Duodenal mucosa (tissue), 2 donors: Measurements from ENCODE around the gene ACTL6A.

ENCODE experiments used
- H3K27ac ChIP-seq: one replicate; pipeline ENCODE4 v1.7.0; 2013; ENCODE audit warnings: low read depth, low read length
- H3K27me3 ChIP-seq, 2 donors: one replicate each; pipeline ENCODE4 v1.7.0; 2013; ENCODE audit warnings: low read length in 2 of 2, control low read depth in 1 of 2; ENCODE audit not compliant: insufficient read depth in 2 of 2, control insufficient read depth in 1 of 2
- H3K36me3 ChIP-seq, 2 donors: one replicate each; pipeline ENCODE4 v1.7.0; 2013; ENCODE audit warnings: low read length in 2 of 2, control low read depth in 1 of 2; ENCODE audit not compliant: insufficient read depth in 2 of 2, control insufficient read depth in 1 of 2
- H3K4me1 ChIP-seq, 2 donors: one replicate each; pipeline ENCODE4 v1.7.0; 2013; ENCODE audit warnings: low read length in 2 of 2, control low read depth in 1 of 2; ENCODE audit not compliant: insufficient read depth in 2 of 2, control insufficient read depth in 1 of 2
- H3K4me3 ChIP-seq, 2 donors: one replicate each; pipeline ENCODE4 v1.7.0; 2013; ENCODE audit warnings: low read length in 2 of 2, low read depth in 1 of 2
- H3K9ac ChIP-seq, 2 donors: one replicate each; pipeline ENCODE4 v1.7.0; 2013; ENCODE audit warnings: low read length in 2 of 2, low read depth in 1 of 2
- H3K9me3 ChIP-seq, 2 donors: one replicate each; pipeline ENCODE4 v1.7.0; 2013; ENCODE audit warnings: low read length in 2 of 2, control low read depth in 1 of 2; ENCODE audit not compliant: control insufficient read depth in 1 of 2

ACTL6A gene

DNA sequence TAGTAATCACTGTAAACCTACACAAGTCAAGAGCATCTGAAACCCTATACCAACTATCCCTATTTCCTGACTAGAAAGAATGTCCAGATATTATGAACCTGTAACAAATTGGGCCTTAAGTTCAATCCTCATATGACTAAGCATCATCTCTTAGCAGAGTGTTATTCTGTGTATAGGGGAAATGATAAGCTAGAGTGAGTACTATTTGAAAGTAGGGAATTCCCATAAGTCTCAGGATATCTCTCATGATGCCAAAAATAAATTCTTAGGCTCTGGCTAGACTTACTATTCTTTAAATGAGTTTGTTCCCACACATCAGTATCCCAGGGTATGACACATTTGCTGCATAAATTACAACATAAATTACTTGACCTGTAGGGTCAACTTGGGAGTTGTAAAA lies 26.4 kb downstream of the ACTL6A start:
- no peak overlapping the region for H3K27ac ChIP-seq
- no peaks in the 10 kb centered on the region for H3K9me3 ChIP-seq
- no peak overlapping the region for H3K4me3 ChIP-seq
- H3K27me3 ChIP-seq: no peaks in the 10 kb centered on the region
- no peaks in the 10 kb centered on the region for H3K4me1 ChIP-seq
- H3K36me3 ChIP-seq: peaks cover 44 to 85% of the 10 kb centered on the region in 2 donors
- H3K9ac ChIP-seq: no peak overlapping the region

DNA sequence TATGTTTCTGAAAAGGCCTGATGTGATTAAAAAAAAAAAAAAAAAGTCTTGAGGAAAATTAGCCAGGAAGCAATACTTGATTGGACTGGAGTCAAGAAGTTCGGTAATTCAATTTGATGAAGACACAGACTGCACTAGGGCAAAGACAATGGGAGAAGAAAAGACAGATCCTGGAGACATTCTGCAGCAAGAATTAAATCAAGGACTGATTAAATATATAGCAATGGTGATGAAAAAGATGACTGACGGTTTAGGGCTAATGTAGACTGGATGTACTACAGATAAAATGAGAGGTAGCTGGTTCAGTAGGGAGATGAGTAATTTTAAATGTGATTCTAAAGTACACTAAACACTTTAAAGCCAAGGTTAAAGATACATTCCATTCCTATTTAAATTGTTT lies 27.9 kb downstream of the ACTL6A start:
- no peaks in the 10 kb centered on the region for H3K27me3 ChIP-seq
- H3K4me1 ChIP-seq: no peaks in the 10 kb centered on the region
- no peaks in the 10 kb centered on the region for H3K9me3 ChIP-seq
- H3K27ac ChIP-seq: no peak overlapping the region
- H3K9ac ChIP-seq: no peak overlapping the region
- no peak overlapping the region for H3K4me3 ChIP-seq
- H3K36me3 ChIP-seq: peaks cover 41 to 90% of the 10 kb centered on the region in 2 donors

DNA sequence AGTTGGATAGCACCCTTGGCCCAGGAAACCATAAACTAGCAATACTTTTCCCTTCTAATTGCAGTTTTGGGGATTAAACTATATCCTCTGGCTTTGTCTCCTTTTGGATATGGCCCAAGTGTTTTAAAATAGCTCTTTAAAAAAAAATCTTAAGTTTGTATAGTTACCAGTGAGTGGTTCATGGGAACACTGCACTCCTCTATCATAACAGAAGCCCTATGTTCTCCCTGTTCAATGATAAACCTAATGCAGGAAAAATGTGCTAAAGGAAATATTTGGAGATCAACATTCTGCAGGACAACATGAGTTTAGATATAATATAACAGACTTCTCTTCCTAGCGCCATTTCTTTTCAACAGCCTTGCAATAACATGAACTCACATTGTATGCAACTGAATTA lies 28.6 kb downstream of the ACTL6A start:
- peaks cover 41 to 93% of the 10 kb centered on the region in 2 donors for H3K36me3 ChIP-seq
- H3K27me3 ChIP-seq: no peaks in the 10 kb centered on the region
- no peak overlapping the region for H3K4me3 ChIP-seq
- no peak overlapping the region for H3K27ac ChIP-seq
- no peaks in the 10 kb centered on the region for H3K4me1 ChIP-seq
- H3K9ac ChIP-seq: no peak overlapping the region
- no peaks in the 10 kb centered on the region for H3K9me3 ChIP-seq

DNA sequence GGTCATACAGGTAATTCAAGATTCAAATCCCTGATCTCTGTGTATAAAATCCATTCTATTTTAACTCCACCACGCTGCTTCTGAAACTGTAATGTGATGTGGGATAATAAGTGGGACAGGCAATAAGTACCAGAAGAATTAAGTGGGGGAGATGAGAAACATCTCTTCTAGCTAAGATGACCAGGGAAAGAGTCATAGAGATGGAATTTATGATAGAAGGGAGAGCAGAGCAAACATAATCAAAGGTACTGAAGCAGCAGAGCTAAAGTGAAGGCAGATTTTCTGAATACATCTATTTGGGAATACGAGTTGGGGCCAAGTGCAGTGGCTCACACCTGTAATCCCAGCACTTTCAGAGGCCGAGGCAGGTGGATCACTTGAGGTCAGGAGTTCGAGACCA lies 36.8 kb downstream of the ACTL6A start:
- no peaks in the 10 kb centered on the region for H3K9me3 ChIP-seq
- H3K9ac ChIP-seq: no peak overlapping the region
- peaks cover 16 to 67% of the 10 kb centered on the region in 2 donors for H3K36me3 ChIP-seq
- H3K27me3 ChIP-seq: no peaks in the 10 kb centered on the region
- no peak overlapping the region for H3K4me3 ChIP-seq
- H3K27ac ChIP-seq: no peak overlapping the region
- H3K4me1 ChIP-seq: peaks cover 5 to 11% of the 10 kb centered on the region in 2 donors

DNA sequence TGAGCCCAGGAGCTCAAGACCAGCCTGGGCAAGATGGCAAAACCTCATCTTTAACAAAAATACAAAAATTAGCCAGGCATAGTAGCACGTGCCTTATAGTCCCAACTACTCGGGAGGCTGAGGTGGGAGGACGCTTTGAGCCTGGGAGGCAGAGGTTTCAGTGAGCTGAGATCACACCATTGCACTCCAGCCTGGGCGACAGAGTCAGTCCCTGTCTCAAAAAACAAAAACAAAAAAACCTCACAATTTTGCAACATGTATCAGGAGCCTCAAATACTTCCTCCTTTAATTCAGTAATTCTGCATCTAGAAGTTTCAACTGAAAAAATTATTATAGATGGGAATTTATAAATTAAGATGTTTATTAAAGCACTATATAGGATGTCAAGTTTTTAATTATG lies 40.6 kb downstream of the ACTL6A start:
- no peak overlapping the region for H3K9ac ChIP-seq
- H3K9me3 ChIP-seq: no peaks in the 10 kb centered on the region
- H3K27ac ChIP-seq: no peak overlapping the region
- peak overlapping the region; percentile 98 to 99 for H3K4me3 ChIP-seq
- no peaks in the 10 kb centered on the region for H3K27me3 ChIP-seq
- peaks cover 19 to 20% of the 10 kb centered on the region in 2 donors for H3K4me1 ChIP-seq
- H3K36me3 ChIP-seq: peaks cover 4 to 42% of the 10 kb centered on the region in 2 donors

DNA sequence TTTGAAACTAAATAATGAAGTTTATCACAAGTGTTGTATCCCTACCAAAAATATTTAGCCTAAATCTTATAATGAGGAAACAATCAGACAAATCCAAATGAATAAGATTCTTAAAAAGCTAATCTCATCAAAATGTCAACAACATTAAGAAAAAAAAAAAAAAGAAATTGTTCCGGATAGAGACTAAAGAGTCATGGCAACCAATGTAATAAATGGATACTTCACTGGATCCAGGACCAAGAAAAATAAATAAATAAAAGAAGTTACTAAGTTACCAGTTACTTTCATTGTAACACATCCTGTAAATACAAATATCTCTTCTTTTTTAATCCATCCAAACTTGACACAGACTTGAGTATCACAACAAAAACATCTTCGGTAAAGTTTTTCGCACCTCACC lies 41.1 kb downstream of the ACTL6A start:
- Histone ChIP-seq H3K9me3 (no peaks in the 10 kb centered on the region), H3K9ac (peak overlapping the region; percentile 94 to 98), H3K27me3 (no peaks in the 10 kb centered on the region), H3K4me3 (peak overlapping the region; percentile 98 to 99), H3K4me1 (peaks cover 19 to 20% of the 10 kb centered on the region in 2 donors), H3K36me3 (peaks cover 4 to 37% of the 10 kb centered on the region in 2 donors), H3K27ac (peak overlapping the region; percentile 55)

DNA sequence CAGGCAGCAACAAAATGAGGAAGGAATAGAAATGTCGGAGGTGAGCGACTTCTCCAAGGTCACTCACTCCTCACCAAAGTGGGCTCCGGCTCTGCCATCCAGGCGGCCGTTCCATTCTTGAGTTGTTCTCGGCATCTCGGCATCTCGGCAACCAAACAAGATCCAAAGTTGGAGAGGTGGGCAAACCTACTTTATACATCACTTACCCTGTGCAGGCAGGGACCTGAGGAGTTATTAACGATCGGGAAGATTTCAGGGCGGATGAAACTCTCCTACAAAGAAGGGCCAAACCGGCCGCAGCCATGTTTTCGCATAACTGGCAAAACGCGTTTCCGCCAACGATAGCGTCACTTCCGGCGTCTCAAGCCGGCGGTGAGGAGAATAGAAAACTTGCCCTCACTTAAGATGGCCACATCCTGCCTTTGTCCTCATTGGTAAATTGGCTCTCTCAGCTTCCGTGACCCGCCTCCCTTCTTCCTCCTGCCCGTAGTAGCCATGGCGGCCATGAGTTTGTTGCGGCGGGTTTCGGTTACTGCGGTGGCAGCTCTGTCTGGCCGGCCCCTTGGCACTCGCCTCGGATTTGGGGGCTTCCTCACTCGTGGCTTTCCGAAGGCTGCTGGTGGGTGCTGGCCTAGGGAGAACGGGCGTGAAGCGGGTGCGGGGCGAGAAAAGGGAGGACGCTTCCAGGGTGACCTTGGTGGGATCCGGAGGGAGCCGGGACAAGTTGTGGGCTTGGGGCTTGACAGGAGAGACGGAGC lies 41.8 kb downstream of the ACTL6A start, which contains the start of the genes MRPL47 and NDUFB5:
TSS of gene MRPL47 (minus strand) at position 318 of the 758 bp plus-strand sequence. CDS start at position 304, 14 bp downstream.
TSS of gene NDUFB5 (plus strand) at position 474 of the 758 bp plus-strand sequence. CDS start at position 496, 22 bp downstream.
- Histone ChIP-seq H3K27ac (peak within 1 kb of the TSS; percentile 91), H3K9me3 (no peaks in the 10 kb centered on the region), H3K4me1 (peaks cover 20 to 26% of the 10 kb centered on the region in 2 donors), H3K9ac (peak within 1 kb of the TSS; percentile 94 to 98), H3K4me3 (peak within 1 kb of the TSS; percentile 98 to 99), H3K36me3 (peaks cover 4 to 31% of the 10 kb centered on the region in 2 donors), H3K27me3 (no peaks in the 10 kb centered on the region)

DNA sequence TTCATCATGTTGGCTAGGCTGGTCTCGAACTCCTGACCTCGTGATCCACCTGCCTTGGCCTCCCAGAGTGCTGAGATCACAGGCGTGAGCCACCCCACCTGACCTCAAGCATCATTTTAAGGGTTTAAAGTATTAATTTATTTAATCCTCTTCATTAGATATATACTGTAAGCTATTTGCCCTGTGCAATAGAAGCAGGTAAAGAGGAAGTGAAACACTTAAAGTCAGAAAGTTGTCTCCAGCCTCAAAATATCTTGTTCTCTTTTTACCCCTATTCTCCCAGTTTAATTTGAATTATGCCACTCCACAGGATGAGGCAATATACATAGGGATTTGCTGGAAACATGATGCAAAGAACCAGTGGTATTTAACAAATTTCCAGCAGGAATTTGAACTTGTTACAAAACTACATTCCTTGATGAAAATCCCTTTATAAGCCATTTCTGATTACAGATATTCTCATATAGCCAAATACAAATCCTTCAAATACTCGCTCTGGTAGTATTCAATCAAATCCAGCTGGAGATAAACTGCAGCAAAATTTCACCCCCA lies 43.9 kb downstream of the ACTL6A start:
- Histone ChIP-seq H3K9me3 (no peaks in the 10 kb centered on the region), H3K27ac (no peak overlapping the region), H3K36me3 (peaks cover 0 to 15% of the 10 kb centered on the region in 2 donors), H3K27me3 (no peaks in the 10 kb centered on the region), H3K4me3 (no peak overlapping the region), H3K9ac (no peak overlapping the region), H3K4me1 (peaks cover 20 to 26% of the 10 kb centered on the region in 2 donors)

DNA sequence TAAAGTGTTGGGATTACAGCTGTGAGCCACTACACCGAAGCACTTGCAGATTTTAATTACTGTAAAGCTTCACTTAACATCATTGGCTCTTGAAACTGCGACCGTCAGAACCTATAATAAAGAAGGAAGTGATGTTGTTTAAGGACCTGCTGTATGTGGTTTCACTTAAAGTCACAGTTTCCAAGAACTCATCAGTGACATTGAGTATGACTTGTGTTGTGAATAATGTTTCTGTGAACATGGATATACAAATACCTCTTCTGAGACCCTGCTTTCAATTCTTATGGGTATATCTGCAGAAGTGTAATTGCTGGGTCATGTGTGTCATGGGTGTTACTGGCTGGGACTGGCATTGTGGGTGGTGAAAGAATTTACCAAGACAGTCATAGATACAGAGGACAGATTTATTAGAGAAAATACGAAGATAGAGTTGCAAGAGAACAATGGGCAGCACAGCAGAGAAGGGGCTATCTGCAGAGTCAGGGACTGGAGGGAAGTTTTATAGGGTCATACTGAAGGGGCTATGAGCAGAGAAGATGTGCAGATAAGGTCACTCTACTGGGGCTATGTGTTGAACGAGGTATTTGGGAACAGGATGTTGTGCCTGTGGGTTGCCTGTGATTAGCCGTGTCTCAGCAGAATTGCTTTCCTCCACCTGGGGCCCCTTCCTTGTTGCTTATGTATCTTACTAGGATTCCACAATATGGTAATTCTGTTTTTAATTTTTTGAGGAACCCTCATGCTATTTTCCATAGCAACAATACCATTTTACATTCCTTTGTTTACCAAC lies 46.4 kb downstream of the ACTL6A start:
- H3K27ac ChIP-seq: peak overlapping the region; percentile 22

DNA sequence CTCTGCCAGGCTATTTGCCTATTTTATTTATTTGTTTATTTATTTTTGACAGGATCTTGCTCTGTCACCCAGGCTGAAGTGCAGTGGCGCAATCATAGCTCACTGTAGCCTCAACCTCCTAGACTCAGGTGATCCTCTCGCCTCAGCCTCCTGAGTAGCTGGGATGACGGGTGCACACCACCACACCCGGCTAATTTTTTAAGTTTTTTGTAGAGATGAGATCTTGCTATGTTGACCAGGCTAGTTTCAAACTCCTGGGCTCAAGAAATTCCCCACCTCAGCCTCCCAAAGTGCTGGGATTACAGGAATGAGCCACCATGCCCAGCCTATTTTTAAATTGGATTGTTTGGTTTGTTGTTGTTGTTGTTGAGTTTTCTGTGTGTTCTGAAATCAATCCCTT lies 47.3 kb downstream of the ACTL6A start:
- H3K4me3 ChIP-seq: no peak overlapping the region
- H3K36me3 ChIP-seq: peaks cover 0 to 22% of the 10 kb centered on the region in 2 donors
- H3K9ac ChIP-seq: no peak overlapping the region
- H3K4me1 ChIP-seq: peaks cover 15 to 16% of the 10 kb centered on the region in 2 donors
- H3K9me3 ChIP-seq: no peaks in the 10 kb centered on the region
- no peaks in the 10 kb centered on the region for H3K27me3 ChIP-seq
- H3K27ac ChIP-seq: no peak overlapping the region

More for the DNA sequence above, 46.4 kb downstream of the ACTL6A start:
- Histone ChIP-seq H3K4me3 (no peak overlapping the region), H3K4me1 (peaks cover 15 to 16% of the 10 kb centered on the region in 2 donors), H3K36me3 (peaks cover 0 to 15% of the 10 kb centered on the region in 2 donors), H3K9ac (no peak overlapping the region), H3K27me3 (no peaks in the 10 kb centered on the region), H3K9me3 (no peaks in the 10 kb centered on the region)
